SW480 (cell line): ENCODE results near the gene CD180.

Experiments
- DNase-seq: peaks from one replicate; pipeline ENCODE4 v3.0.0-alpha.2; 2016; ENCODE audit warnings: low spot score

The CD180 gene

GRCh38 chr5:67160985-67161384, 35.6 kb downstream of the CD180 start:
- DNase-seq: no peak

DNA sequence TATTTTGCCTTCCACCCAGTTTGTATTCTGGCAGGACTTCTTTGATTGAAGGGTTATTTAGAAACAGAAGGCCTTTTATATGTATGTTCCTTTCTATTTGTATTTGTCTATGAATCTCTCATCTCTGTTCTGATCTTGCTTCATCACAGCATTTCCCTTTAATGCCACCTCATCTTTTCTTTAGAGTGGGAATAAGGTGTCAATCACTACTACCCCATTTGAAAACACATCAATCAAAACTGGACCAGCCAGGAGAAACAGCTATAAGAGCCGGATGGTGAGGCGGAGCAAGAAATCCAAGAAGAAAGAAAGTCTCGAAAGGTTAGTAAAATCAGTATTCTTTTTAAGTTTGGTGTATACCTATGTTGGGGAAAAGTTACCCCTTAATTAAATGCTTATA, 36.3 kb downstream of the CD180 start:
- DNase-seq: no peak

GRCh38 chr5:67156976-67157583, 39.5 kb downstream of the CD180 start:
- peak; percentile 30 for DNase-seq

- DNase-seq: no peak
Measured at GRCh38 chr5:67154556-67155206, 41.9 kb downstream of the CD180 start.

DNA sequence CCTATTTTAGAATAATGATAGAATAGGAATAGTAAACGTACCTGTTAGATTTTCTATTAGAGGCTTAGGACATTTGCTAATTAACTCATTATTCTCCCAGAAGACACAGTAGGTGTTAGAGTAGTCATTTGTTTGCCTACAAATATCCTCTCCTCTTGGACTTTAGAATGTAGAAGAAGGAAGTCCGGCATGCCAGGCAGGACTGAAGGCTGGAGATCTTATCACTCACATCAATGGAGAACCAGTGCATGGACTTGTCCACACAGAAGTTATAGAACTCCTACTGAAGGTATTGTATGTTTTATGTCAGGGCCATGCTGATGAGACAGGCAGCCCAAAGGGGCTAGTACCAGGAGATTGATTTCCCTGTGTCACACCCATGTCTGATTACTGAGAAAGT, 43.3 kb downstream of the CD180 start:
- no peak for DNase-seq

- DNase-seq: no peak
Measured at GRCh38 chr5:67152400-67152799, 44.2 kb downstream of the CD180 start.

DNA sequence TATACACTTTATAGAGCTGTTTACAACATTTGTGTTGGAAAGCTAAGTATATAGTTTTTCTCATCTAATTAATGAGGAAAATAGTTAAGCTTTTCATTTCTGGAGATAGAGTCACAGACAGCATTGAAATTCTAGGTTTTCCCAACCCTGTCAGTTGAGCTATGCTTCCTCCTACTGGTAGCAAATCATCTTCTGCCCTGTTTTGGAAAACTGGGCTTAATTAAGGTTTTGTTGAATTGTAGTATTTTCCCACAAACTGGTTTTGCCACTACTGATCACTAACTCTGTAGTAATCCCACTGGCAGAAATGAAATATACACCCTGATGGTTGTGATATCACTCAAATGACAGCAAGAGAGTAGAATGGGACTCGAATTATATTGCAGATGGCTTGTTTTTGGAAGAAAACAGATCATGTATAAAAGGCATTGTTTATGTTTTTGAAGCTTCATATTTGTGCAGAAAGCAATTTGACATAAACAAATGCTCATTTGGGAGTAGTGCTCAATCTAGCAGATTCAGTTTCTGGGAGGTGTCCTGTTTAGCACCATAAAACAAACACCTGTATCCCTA, 46.6 kb downstream of the CD180 start:
- DNase-seq: no peak

- no peak for DNase-seq
Measured at GRCh38 chr5:67149057-67149950, 47.3 kb downstream of the CD180 start.

- no peak for DNase-seq
Measured at GRCh38 chr5:67147760-67148159, 48.8 kb downstream of the CD180 start.

DNA sequence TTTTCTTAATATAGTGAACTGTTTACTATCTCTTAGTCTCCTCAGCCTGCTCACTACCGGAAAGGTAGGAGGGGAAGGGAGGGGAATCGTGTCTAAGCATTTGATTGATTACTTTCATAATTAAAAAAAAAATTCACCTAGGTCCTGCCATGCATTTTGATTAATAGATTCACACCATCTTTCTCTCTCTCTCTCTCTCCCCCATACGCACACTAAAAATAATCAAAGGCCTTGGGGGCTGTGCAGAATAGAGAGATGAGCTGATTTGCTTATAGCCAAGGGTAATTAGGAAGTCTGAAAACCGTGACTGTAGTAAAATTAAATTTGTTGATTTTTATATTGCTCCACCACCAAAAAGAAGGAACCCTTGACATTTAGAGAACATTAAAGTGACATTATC, 49.6 kb downstream of the CD180 start:
- DNase-seq: no peak

GRCh38 chr5:67146574-67146973, 50.0 kb downstream of the CD180 start:
- DNase-seq: no peak

- no peak for DNase-seq
Measured at GRCh38 chr5:67144183-67144639, 52.4 kb downstream of the CD180 start.

DNA sequence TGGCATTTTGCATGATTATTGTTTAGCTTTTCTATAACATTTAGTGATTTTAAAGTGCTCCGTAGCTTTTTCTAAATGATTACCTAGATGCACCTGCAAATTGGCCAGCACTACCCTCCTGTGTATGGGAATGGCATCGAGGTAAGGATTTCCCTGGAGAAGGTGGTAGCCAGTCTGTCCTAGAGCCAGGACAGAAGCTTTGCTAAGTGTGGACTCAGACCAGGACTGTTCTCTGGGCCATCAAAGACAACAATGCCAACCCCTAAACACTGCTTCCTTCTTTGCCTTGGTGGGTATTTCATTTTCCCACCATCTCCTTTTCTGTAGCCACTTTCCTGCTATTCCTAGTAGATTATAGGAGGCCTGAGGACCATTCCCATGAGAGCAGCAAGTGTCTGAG, 53.0 kb downstream of the CD180 start:
- DNase-seq: no peak

GRCh38 chr5:67142816-67143215, 53.8 kb downstream of the CD180 start:
- DNase-seq: no peak

GRCh38 chr5:67141644-67142043, 55.0 kb downstream of the CD180 start:
- DNase-seq: no peak

- no peak for DNase-seq
Measured at GRCh38 chr5:67140413-67140812, 56.2 kb downstream of the CD180 start.

DNA sequence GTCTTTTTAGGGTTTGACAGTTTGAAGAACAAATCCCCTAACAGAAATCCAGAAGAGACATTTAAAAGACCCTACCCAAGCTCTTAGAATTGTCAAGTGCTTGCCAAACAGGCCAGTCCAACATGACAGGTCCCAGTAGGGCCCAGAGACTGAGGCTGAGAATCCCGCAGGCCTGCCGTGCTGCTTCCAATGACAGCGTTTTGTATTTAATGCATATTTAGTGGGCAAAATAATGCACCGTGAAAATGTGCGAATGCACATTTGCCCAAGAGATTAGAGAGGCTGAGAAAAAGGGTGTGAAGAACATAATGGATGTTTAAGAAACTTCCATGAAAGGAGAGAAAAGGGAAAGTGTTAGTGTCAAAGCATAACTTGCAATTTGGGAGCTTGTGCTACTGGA, 57.6 kb downstream of the CD180 start:
- DNase-seq: no peak

- DNase-seq: no peak
Measured at GRCh38 chr5:67135381-67135984, 61.1 kb downstream of the CD180 start.

GRCh38 chr5:67133776-67134175, 62.8 kb downstream of the CD180 start:
- no peak for DNase-seq

- no peak for DNase-seq
Measured at GRCh38 chr5:67133217-67133616, 63.4 kb downstream of the CD180 start.

DNA sequence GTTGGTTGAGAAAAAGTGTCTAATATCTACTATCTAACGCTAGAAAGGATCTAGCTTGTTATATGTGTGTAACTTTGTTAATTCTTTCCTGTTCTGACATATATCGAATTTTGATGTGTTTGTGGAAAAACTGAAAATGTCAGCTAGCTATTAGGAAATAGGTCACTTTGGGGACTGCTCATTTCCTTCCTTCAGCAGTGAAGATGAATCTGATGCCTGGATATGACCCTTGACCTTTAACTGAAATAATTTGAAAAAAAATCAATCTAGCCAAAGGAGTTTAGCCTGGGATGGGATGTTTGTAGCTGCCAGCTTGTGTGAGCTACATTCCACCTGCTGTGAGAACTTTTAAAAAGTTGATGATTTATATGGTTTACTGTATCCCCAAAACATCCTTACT, 66.8 kb downstream of the CD180 start:
- DNase-seq: no peak
